ENCODE results near the gene RNPS1. TPM values are rescaled to one million over a fixed set of nuclear protein-coding genes. Genes with fewer than 3 reads are reported as not detected.

RNPS1 gene
- total and polyA plus RNA-seq, 4 donors = 92.0 to 144 (median 112) TPM

DNA sequence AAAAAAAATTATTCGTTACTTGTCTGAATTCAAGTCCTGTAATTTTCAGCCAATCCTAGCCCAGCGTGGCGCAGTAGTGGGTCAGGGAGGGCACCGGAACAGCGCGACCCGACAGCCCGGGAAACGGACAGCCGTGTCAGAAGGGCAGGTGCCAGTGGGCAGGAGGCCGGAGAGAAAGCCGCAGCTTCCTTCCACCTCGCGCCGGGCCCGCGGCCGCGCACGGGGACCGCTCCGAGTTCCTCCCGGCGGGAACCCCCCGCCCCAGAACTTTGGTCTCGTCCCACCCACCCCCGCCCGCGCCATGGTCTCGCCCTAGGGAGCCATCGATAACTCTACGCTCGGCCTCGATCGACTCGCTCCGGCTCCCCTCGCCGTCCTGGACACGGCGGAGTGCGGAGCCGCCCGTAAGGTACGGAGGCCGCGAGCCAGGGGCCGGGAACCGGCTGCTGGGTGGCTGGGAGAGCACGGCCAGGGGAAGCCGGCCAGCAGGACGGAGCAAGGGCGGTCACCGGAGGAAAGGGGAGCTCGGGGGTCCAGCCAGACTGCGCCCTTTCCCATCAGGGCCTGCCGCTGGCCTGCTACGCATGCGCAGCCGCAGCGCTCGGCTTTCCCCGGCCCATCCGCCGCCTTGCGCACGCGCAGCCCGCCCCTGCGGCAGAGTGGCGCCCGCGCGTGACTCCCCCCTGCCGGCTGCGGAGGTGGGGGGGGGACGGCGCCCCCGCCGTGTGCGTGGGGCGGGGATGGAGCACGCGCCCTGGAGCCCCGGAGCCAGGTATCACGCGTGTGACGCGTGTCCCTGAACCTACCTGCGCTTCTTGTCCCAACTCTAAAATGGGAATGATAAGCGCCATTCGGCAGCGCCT is 62.6 kb downstream of the RNPS1 start, which contains the start of gene MLST8:
TSS of gene MLST8 (plus strand) at position 351 of the 863 bp plus-strand sequence. CDS start 632 bp downstream, outside the sequence.
- ATAC-seq (ENCODE audit: insufficient read depth, low FRiP score) = peak; percentile 94
- peaks cover 0 to 33% (median 4%) of the 10 kb centered on the region in 4 donors for H3K36me3 ChIP-seq (ENCODE audit: control insufficient read depth in 4 of 4, insufficient read depth in 4 of 4, low read length in 4 of 4)
- peak; percentile 89 to 92 (median 90) for DNase-seq
- TF ChIP-seq, protein P1, sequence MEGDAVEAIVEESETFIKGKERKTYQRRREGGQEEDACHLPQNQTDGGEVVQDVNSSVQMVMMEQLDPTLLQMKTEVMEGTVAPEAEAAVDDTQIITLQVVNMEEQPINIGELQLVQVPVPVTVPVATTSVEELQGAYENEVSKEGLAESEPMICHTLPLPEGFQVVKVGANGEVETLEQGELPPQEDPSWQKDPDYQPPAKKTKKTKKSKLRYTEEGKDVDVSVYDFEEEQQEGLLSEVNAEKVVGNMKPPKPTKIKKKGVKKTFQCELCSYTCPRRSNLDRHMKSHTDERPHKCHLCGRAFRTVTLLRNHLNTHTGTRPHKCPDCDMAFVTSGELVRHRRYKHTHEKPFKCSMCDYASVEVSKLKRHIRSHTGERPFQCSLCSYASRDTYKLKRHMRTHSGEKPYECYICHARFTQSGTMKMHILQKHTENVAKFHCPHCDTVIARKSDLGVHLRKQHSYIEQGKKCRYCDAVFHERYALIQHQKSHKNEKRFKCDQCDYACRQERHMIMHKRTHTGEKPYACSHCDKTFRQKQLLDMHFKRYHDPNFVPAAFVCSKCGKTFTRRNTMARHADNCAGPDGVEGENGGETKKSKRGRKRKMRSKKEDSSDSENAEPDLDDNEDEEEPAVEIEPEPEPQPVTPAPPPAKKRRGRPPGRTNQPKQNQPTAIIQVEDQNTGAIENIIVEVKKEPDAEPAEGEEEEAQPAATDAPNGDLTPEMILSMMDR (IDR thresholded peaks at IDR 0.05; ENCODE audit: control extremely low read depth, extremely low read depth) = no peak
- H3K4me3 ChIP-seq = peak within 1 kb of the TSS; percentile 93
- peak within 1 kb of the TSS in 1 of 2 donors; percentile 58 for H3K9ac ChIP-seq (ENCODE audit: insufficient read depth in 1 of 2, low read length in 2 of 2)
- peaks cover 0 to 4% (median 0%) of the 10 kb centered on the region in 3 donors for H3K27me3 ChIP-seq (ENCODE audit: control insufficient read depth in 3 of 3, insufficient read depth in 3 of 3, low read length in 2 of 3)
- peaks cover 0 to 11% (median 8%) of the 10 kb centered on the region in 5 donors for H3K4me1 ChIP-seq (ENCODE audit: control insufficient read depth in 5 of 5, insufficient read depth in 5 of 5, low read length in 5 of 5)
- H3K27ac ChIP-seq (ENCODE audit: low read depth in 1 of 2, low read length in 1 of 2) = peak within 1 kb of the TSS; percentile 98 to 99
- WGBS, 2 donors = 1% methylated on average over 77 to 93 of the region's 93 CpGs
- H3K9me3 ChIP-seq (ENCODE audit: control insufficient read depth in 4 of 4, insufficient read depth in 3 of 4, low read length in 3 of 4) = no peaks in the 10 kb centered on the region

DNA sequence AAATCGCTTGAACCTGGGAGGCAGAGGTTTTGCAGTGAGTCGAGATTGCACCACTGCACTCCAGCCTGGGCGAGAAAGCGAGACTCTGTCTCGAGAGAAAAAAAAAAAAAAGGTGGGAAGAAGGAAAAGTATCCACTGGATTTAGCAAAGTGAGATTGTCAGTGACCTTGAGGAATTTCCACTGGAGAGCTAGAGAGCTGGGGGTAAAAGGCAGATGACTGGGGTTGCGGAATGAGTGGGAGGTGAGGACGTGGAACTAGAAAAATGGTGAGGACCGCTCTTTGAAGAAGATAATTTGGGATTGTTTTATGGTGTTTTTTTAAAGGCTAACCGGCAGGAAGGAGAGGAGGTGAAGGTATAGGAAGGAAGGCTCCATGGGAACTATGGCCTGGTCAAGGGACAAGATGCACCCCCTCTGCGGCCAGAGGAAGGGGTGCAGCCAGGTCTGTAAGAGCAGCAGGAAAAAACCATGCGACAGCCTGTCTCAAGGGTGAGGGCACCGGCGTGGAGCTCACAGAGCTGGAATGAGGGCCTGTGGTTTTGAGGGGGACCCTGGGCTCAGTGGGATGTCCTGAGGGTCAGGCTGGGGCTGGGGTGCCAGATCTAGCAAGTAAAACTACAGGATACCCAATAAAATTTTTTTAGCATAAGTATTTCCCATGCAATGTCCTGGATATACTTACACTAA is 63.4 kb downstream of the RNPS1 start:
- no peak overlapping the region for H3K9ac ChIP-seq (ENCODE audit: insufficient read depth in 1 of 2, low read length in 2 of 2)
- peaks cover 0 to 29% (median 4%) of the 10 kb centered on the region in 4 donors for H3K36me3 ChIP-seq (ENCODE audit: control insufficient read depth in 4 of 4, insufficient read depth in 4 of 4, low read length in 4 of 4)
- no peak for ATAC-seq (ENCODE audit: insufficient read depth, low FRiP score)
- H3K9me3 ChIP-seq (ENCODE audit: control insufficient read depth in 4 of 4, insufficient read depth in 3 of 4, low read length in 3 of 4) = no peaks in the 10 kb centered on the region
- H3K27ac ChIP-seq (ENCODE audit: low read depth in 1 of 2, low read length in 1 of 2) = peak overlapping the region; percentile 98
- WGBS, 2 donors = 83 to 87% methylated on average over 13 of the region's 13 CpGs
- peaks cover 0 to 4% (median 0%) of the 10 kb centered on the region in 3 donors for H3K27me3 ChIP-seq (ENCODE audit: control insufficient read depth in 3 of 3, insufficient read depth in 3 of 3, low read length in 2 of 3)
- no peak overlapping the region for H3K4me3 ChIP-seq
- DNase-seq = no peak
- TF ChIP-seq, protein P1 (IDR thresholded peaks at IDR 0.05; ENCODE audit: control extremely low read depth, extremely low read depth) = no peak
- H3K4me1 ChIP-seq (ENCODE audit: control insufficient read depth in 5 of 5, insufficient read depth in 5 of 5, low read length in 5 of 5) = peaks cover 0 to 11% (median 8%) of the 10 kb centered on the region in 5 donors

Small RNA genes within 50 kb of the gene (small RNA-seq; reads per million reads assigned to genes)
- gene MIR3677 (ENCODE audit: low replicate concordance) (not detected), gene MIR4717 (ENCODE audit: low replicate concordance) (not detected)

Other genes with a start within 250 kb of the RNPS1 start
- 1 to 10 TPM in 1 of 2 donors, under 1 TPM in 1; 0.71 to 1.3 TPM for gene NPW, start 248.3 kb downstream of the RNPS1 start, total RNA-seq
- under 1 TPM; 0.12 to 0.34 TPM for gene NPW, start 248.3 kb downstream of the RNPS1 start, polyA plus RNA-seq
- gene NHERF2, start 241.2 kb downstream of the RNPS1 start, total RNA-seq = 100 to 1,000 TPM; 142 to 468 TPM
- 100 to 1,000 TPM; 192 to 297 TPM for gene NHERF2, start 241.2 kb downstream of the RNPS1 start, polyA plus RNA-seq
- 10 to 100 TPM; 19.3 to 37.8 TPM for gene NTHL1, start 220.3 kb downstream of the RNPS1 start, total RNA-seq
- gene NTHL1, start 220.3 kb downstream of the RNPS1 start, polyA plus RNA-seq = 10 to 100 TPM; 20.4 to 43.5 TPM
- 100 to 1,000 TPM in 1 of 2 donors, 10 to 100 TPM in 1; 93.4 to 146 TPM for gene TSC2, start 220.1 kb downstream of the RNPS1 start, total RNA-seq
- gene TSC2, start 220.1 kb downstream of the RNPS1 start, polyA plus RNA-seq = 10 to 100 TPM; 36.5 to 51.9 TPM
- 100 to 1,000 TPM in 1 of 2 donors, 10 to 100 TPM in 1; 82.9 to 128 TPM for gene PKD1, start 132.2 kb downstream of the RNPS1 start, total RNA-seq
- gene PKD1, start 132.2 kb downstream of the RNPS1 start, polyA plus RNA-seq = 10 to 100 TPM; 39.1 to 46.3 TPM
- under 1 TPM; 0.48 to 0.95 TPM for gene RAB26, start 119.5 kb downstream of the RNPS1 start, total RNA-seq
- gene RAB26, start 119.5 kb downstream of the RNPS1 start, polyA plus RNA-seq = 1 to 10 TPM in 1 of 2 donors, under 1 TPM in 1; 0.30 to 1.0 TPM
- 10 to 100 TPM; 33.4 to 74.2 TPM for gene TRAF7, start 112.3 kb downstream of the RNPS1 start, total RNA-seq
- 10 to 100 TPM; 44.8 to 51.9 TPM for gene TRAF7, start 112.3 kb downstream of the RNPS1 start, polyA plus RNA-seq
- gene CASKIN1, start 71.5 kb downstream of the RNPS1 start, total RNA-seq = under 1 TPM; 0.09 TPM
- under 1 TPM; 0.15 to 0.35 TPM for gene CASKIN1, start 71.5 kb downstream of the RNPS1 start, polyA plus RNA-seq
- 10 to 100 TPM; 17.2 to 42.6 TPM for gene MLST8, start 62.7 kb downstream of the RNPS1 start, total RNA-seq
- gene MLST8, start 62.7 kb downstream of the RNPS1 start, polyA plus RNA-seq = 10 to 100 TPM; 39.7 to 48.9 TPM
- 1 to 10 TPM; 2.1 to 9.2 TPM for gene BRICD5, start 57.3 kb downstream of the RNPS1 start, total RNA-seq
- 10 to 100 TPM in 1 of 2 donors, 1 to 10 TPM in 1; 9.4 to 13.5 TPM for gene BRICD5, start 57.3 kb downstream of the RNPS1 start, polyA plus RNA-seq
- 10 to 100 TPM in 1 of 2 donors, 1 to 10 TPM in 1; 3.8 to 20.9 TPM for gene PGP, start 53.3 kb downstream of the RNPS1 start, total RNA-seq
- gene PGP, start 53.3 kb downstream of the RNPS1 start, polyA plus RNA-seq = 10 to 100 TPM; 12.5 to 14.9 TPM
- gene E4F1, start 44.5 kb downstream of the RNPS1 start, total RNA-seq = 10 to 100 TPM; 21.0 to 30.2 TPM
- 10 to 100 TPM; 22.9 to 26.7 TPM for gene E4F1, start 44.5 kb downstream of the RNPS1 start, polyA plus RNA-seq
- 1 to 10 TPM in 1 of 2 donors, under 1 TPM in 1; 0.65 to 1.0 TPM for gene DNASE1L2, start 31.7 kb downstream of the RNPS1 start, total RNA-seq
- gene DNASE1L2, start 31.7 kb downstream of the RNPS1 start, polyA plus RNA-seq = under 1 TPM; 0.69 to 0.71 TPM
- gene ECI1, start 16.5 kb downstream of the RNPS1 start, total RNA-seq = 10 to 100 TPM; 35.0 to 71.9 TPM
- gene ECI1, start 16.5 kb downstream of the RNPS1 start, polyA plus RNA-seq = 10 to 100 TPM; 55.2 to 87.1 TPM
- gene ABCA3, start 72.6 kb upstream of the RNPS1 start, total RNA-seq = 100 to 1,000 TPM; 486 to 607 TPM
- gene ABCA3, start 72.6 kb upstream of the RNPS1 start, polyA plus RNA-seq = 100 to 1,000 TPM; 197 to 337 TPM
- gene CCNF, start 161.3 kb upstream of the RNPS1 start, total RNA-seq = 1 to 10 TPM; 3.5 to 7.5 TPM
- gene CCNF, start 161.3 kb upstream of the RNPS1 start, polyA plus RNA-seq = 1 to 10 TPM; 2.0 to 2.2 TPM
- gene TEDC2, start 192.0 kb upstream of the RNPS1 start, total RNA-seq = 1 to 10 TPM; 1.1 to 3.6 TPM
- 1 to 10 TPM; 1.6 to 2.9 TPM for gene TEDC2, start 192.0 kb upstream of the RNPS1 start, polyA plus RNA-seq
- gene NTN3, start 203.2 kb upstream of the RNPS1 start, total RNA-seq = 1 to 10 TPM in 1 of 2 donors, not detected in 1; 2.4 TPM
- gene NTN3, start 203.2 kb upstream of the RNPS1 start, polyA plus RNA-seq = under 1 TPM in 1 of 2 donors, not detected in 1; 0.06 TPM
- 10 to 100 TPM; 29.2 to 35.7 TPM for gene TBC1D24, start 207.0 kb upstream of the RNPS1 start, total RNA-seq
- gene TBC1D24, start 207.0 kb upstream of the RNPS1 start, polyA plus RNA-seq = 10 to 100 TPM in 1 of 2 donors, 1 to 10 TPM in 1; 9.0 to 17.3 TPM
- gene ATP6V0C, start 245.8 kb upstream of the RNPS1 start, total RNA-seq = 100 to 1,000 TPM in 1 of 2 donors, 10 to 100 TPM in 1; 39.0 to 297 TPM
- gene ATP6V0C, start 245.8 kb upstream of the RNPS1 start, polyA plus RNA-seq = 100 to 1,000 TPM; 203 to 410 TPM

All from lung (tissue), 13 donors.